HEK293T (cell line): ENCODE data around the gene DRAM2.
"Not testable (repeated sequence)": the region's sequence is repeated elsewhere in the genome, so short reads cannot be mapped to it uniquely, and the experiment has no call there.

Experiments used
- FOXK2 ChIP-seq: fragments of 450-650 bp; IDR thresholded peaks from 2 replicates; pipeline ENCODE4 v1.6.1; 2016; ENCODE audit warnings: mild to moderate bottlenecking
- FOXM1 ChIP-seq: fragments of 450-650 bp; IDR thresholded peaks from 2 replicates; pipeline ENCODE4 v1.6.1; 2017; ENCODE audit warnings: mild to moderate bottlenecking, borderline replicate concordance
- LEF1 ChIP-seq: fragments of 450-650 bp; IDR thresholded peaks from 2 replicates; pipeline ENCODE4 v1.6.1; 2017; ENCODE audit warnings: mild to moderate bottlenecking, borderline replicate concordance
- PKNOX1 ChIP-seq: fragments of 450-650 bp; IDR thresholded peaks from 2 replicates; pipeline ENCODE4 v1.6.1; 2016
- SP1 ChIP-seq: fragments of 450-650 bp; IDR thresholded peaks from 2 replicates; pipeline ENCODE4 v1.6.1; 2017
- SUZ12 ChIP-seq: fragments of 450-650 bp; IDR thresholded peaks from 2 replicates; pipeline ENCODE4 v1.6.1; 2016; ENCODE audit warnings: mild to moderate bottlenecking
- ZNF384 ChIP-seq: fragments of 450-650 bp; IDR thresholded peaks from 2 replicates; pipeline ENCODE4 v1.6.1; 2016

- TF ChIP-seq SUZ12, PKNOX1, LEF1, ZNF384, SP1, FOXK2, FOXM1: not testable (repeated sequence)
Observed at GRCh38 chr1:111077312-111077711, 62.6 kb downstream of the DRAM2 start.
